C4-2B (cell line): ENCODE data around the gene PTTG1.

ENCODE experiments used
- ZFX ChIP-seq: fragments of 450-650 bp; IDR thresholded peaks from 2 replicates; pipeline ENCODE4 v1.6.1; 2017
- TF ChIP-seq, protein P1 (sequence below): fragments of 450-650 bp; conservative IDR thresholded peaks from 2 replicates; pipeline ENCODE4 v1.5.1; 2017; ENCODE audit warnings: mild to moderate bottlenecking

DNA sequence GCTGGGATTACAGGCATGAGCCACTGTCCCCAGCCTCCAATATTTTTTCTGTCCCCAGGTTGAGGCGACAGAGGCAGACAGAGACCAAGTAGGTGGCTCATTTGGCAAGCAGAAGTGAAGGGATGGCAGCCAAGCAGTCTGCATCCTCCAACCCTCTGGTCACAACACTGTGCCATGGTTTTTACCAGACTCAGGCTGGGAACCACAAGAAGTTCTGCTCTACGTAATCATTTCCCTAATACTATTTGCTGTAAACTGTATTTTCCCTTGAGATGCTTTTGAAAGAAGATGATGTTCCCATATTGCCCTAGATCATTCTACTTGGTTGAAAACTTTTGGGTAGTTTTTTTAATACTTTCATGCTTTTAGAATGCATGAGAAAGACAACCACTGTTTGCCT, 40.5 kb downstream of the PTTG1 start:
- TF ChIP-seq, protein P1, sequence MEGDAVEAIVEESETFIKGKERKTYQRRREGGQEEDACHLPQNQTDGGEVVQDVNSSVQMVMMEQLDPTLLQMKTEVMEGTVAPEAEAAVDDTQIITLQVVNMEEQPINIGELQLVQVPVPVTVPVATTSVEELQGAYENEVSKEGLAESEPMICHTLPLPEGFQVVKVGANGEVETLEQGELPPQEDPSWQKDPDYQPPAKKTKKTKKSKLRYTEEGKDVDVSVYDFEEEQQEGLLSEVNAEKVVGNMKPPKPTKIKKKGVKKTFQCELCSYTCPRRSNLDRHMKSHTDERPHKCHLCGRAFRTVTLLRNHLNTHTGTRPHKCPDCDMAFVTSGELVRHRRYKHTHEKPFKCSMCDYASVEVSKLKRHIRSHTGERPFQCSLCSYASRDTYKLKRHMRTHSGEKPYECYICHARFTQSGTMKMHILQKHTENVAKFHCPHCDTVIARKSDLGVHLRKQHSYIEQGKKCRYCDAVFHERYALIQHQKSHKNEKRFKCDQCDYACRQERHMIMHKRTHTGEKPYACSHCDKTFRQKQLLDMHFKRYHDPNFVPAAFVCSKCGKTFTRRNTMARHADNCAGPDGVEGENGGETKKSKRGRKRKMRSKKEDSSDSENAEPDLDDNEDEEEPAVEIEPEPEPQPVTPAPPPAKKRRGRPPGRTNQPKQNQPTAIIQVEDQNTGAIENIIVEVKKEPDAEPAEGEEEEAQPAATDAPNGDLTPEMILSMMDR = no peak
- TF ChIP-seq ZFX = no peak
